ENCODE results near the gene LETM1.

DNA sequence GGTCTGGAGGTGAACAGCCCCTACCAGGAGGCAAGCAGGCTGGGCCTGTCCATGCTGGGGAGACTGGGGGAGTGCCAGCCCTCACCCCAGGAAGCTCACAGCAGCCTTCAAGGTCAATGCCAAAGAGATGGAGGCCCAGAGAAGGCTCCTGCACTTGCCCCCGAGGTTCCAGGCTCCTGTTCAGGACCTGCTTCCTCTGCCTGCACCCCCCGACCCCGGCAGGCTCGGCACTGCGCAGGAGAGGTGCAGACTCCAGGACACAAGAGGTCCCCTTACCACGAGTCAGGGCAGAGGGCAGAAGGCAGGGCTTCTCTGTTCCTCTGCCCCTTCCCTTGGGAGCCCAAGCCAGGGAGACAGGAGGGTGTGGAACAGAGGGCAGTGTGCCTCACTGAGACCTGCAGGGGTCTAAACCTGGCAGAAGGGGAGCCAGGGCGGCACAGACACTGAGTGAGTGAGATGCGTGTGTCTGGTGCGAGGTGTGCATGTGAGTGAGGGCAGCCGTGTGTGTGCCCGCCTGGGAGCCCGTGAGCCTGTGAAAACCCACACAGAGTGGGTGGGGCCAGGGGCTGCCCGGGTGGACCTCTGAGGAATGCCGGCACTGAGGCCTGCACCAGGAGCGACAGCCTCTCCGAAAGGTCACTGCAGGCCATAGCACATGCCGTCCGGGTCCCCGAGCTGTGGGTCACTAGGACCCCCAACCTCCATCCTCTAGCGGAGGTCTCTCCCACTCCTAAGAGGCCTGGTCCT, 93.5 kb downstream of the LETM1 start:
- TF ChIP-seq, protein P1, sequence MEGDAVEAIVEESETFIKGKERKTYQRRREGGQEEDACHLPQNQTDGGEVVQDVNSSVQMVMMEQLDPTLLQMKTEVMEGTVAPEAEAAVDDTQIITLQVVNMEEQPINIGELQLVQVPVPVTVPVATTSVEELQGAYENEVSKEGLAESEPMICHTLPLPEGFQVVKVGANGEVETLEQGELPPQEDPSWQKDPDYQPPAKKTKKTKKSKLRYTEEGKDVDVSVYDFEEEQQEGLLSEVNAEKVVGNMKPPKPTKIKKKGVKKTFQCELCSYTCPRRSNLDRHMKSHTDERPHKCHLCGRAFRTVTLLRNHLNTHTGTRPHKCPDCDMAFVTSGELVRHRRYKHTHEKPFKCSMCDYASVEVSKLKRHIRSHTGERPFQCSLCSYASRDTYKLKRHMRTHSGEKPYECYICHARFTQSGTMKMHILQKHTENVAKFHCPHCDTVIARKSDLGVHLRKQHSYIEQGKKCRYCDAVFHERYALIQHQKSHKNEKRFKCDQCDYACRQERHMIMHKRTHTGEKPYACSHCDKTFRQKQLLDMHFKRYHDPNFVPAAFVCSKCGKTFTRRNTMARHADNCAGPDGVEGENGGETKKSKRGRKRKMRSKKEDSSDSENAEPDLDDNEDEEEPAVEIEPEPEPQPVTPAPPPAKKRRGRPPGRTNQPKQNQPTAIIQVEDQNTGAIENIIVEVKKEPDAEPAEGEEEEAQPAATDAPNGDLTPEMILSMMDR (conservative IDR thresholded peaks at IDR 0.05; ENCODE audit: low read depth, low read length) = no peak
- TF ChIP-seq EZH2 (IDR thresholded peaks at IDR 0.05; ENCODE audit: low read length, unreplicated experiment) = no peak
- no peak for TF ChIP-seq EZH2phosphoT487 (IDR thresholded peaks at IDR 0.05; ENCODE audit: borderline replicate concordance, low read length)
